ENCODE data around the gene TTC27. TPM values are rescaled to one million over a fixed set of nuclear protein-coding genes. Genes with fewer than 3 reads are reported as not detected.

Gene TTC27
- polyA plus RNA-seq, 1 donor from 2014 or later, result 11.1 TPM

GRCh38 chr2:32735348-32735747 lies 107.5 kb downstream of the TTC27 start:
- Histone ChIP-seq H3K9me3 (ENCODE audit: low read length) (no peaks in the 10 kb centered on the region), H3K79me2 (replicated peaks; ENCODE audit: insufficient read depth, low read length) (no peaks in the 10 kb centered on the region), H3K4me2 (ENCODE audit: low read length) (no peak overlapping the region), H3K9me2 (ENCODE audit: insufficient read depth, low read length) (no peaks in the 10 kb centered on the region), H3K27ac (ENCODE audit: low read length) (no peak overlapping the region), H4K20me1 (ENCODE audit: insufficient read depth) (no peaks in the 10 kb centered on the region), H2AFZ (ENCODE audit: low read depth, low read length) (no peak overlapping the region), H3K36me3 (ENCODE audit: insufficient read depth, low read length) (no peaks in the 10 kb centered on the region), H3K4me3 (ENCODE audit: low read length) (no peak overlapping the region), H3K27me3 (ENCODE audit: insufficient read depth, low read depth, low read length) (no peaks in the 10 kb centered on the region), H3K9ac (ENCODE audit: low read length) (no peak overlapping the region), H3F3A (ENCODE audit: insufficient read depth, low read length, poor library complexity, severe bottlenecking) (no peaks in the 10 kb centered on the region)
- TF ChIP-seq CTCF (IDR thresholded peaks at IDR 0.05; ENCODE audit: poor library complexity, severe bottlenecking) (no peak), TAF1 (IDR thresholded peaks at IDR 0.05; ENCODE audit: low read depth) (no peak), RAD21 (conservative IDR thresholded peaks at IDR 0.05) (no peak), SMC3 (conservative IDR thresholded peaks at IDR 0.05; ENCODE audit: poor library complexity) (no peak), EZH2 (IDR thresholded peaks at IDR 0.05; ENCODE audit: borderline replicate concordance, insufficient read depth, low read length, poor library complexity, severe bottlenecking) (no peak), EP300 (conservative IDR thresholded peaks at IDR 0.05; ENCODE audit: poor library complexity, severe bottlenecking) (no peak), POLR2AphosphoS5 (IDR thresholded peaks at IDR 0.05) (no peak), MXI1 (conservative IDR thresholded peaks at IDR 0.05; ENCODE audit: poor library complexity, severe bottlenecking) (no peak)
- TF ChIP-seq, protein P1, sequence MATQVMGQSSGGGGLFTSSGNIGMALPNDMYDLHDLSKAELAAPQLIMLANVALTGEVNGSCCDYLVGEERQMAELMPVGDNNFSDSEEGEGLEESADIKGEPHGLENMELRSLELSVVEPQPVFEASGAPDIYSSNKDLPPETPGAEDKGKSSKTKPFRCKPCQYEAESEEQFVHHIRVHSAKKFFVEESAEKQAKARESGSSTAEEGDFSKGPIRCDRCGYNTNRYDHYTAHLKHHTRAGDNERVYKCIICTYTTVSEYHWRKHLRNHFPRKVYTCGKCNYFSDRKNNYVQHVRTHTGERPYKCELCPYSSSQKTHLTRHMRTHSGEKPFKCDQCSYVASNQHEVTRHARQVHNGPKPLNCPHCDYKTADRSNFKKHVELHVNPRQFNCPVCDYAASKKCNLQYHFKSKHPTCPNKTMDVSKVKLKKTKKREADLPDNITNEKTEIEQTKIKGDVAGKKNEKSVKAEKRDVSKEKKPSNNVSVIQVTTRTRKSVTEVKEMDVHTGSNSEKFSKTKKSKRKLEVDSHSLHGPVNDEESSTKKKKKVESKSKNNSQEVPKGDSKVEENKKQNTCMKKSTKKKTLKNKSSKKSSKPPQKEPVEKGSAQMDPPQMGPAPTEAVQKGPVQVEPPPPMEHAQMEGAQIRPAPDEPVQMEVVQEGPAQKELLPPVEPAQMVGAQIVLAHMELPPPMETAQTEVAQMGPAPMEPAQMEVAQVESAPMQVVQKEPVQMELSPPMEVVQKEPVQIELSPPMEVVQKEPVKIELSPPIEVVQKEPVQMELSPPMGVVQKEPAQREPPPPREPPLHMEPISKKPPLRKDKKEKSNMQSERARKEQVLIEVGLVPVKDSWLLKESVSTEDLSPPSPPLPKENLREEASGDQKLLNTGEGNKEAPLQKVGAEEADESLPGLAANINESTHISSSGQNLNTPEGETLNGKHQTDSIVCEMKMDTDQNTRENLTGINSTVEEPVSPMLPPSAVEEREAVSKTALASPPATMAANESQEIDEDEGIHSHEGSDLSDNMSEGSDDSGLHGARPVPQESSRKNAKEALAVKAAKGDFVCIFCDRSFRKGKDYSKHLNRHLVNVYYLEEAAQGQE (IDR thresholded peaks at IDR 0.05; ENCODE audit: borderline replicate concordance), result no peak

GRCh38 chr2:32738939-32739338 lies 111.1 kb downstream of the TTC27 start:
- TF ChIP-seq TAF1 (IDR thresholded peaks at IDR 0.05; ENCODE audit: low read depth) (no peak), EZH2 (IDR thresholded peaks at IDR 0.05; ENCODE audit: borderline replicate concordance, insufficient read depth, low read length, poor library complexity, severe bottlenecking) (no peak), EP300 (conservative IDR thresholded peaks at IDR 0.05; ENCODE audit: poor library complexity, severe bottlenecking) (no peak), SMC3 (conservative IDR thresholded peaks at IDR 0.05; ENCODE audit: poor library complexity) (no peak), RAD21 (conservative IDR thresholded peaks at IDR 0.05) (no peak), CTCF (IDR thresholded peaks at IDR 0.05; ENCODE audit: poor library complexity, severe bottlenecking) (no peak), MXI1 (conservative IDR thresholded peaks at IDR 0.05; ENCODE audit: poor library complexity, severe bottlenecking) (no peak), POLR2AphosphoS5 (IDR thresholded peaks at IDR 0.05) (no peak)
- TF ChIP-seq, protein P1 (IDR thresholded peaks at IDR 0.05; ENCODE audit: borderline replicate concordance), result no peak
- H3K79me2 ChIP-seq (replicated peaks; ENCODE audit: insufficient read depth, low read length), result no peaks in the 10 kb centered on the region
- no peak overlapping the region for H3K4me3 ChIP-seq (ENCODE audit: low read length)
- no peak overlapping the region for H3K9ac ChIP-seq (ENCODE audit: low read length)
- H4K20me1 ChIP-seq (ENCODE audit: insufficient read depth), result no peaks in the 10 kb centered on the region
- H3K36me3 ChIP-seq (ENCODE audit: insufficient read depth, low read length), result no peaks in the 10 kb centered on the region
- H3K9me3 ChIP-seq (ENCODE audit: low read length), result no peaks in the 10 kb centered on the region
- no peaks in the 10 kb centered on the region for H3F3A ChIP-seq (ENCODE audit: insufficient read depth, low read length, poor library complexity, severe bottlenecking)
- no peaks in the 10 kb centered on the region for H3K9me2 ChIP-seq (ENCODE audit: insufficient read depth, low read length)
- no peaks in the 10 kb centered on the region for H3K27me3 ChIP-seq (ENCODE audit: insufficient read depth, low read depth, low read length)
- no peak overlapping the region for H3K4me2 ChIP-seq (ENCODE audit: low read length)
- no peak overlapping the region for H3K27ac ChIP-seq (ENCODE audit: low read length)
- no peak overlapping the region for H2AFZ ChIP-seq (ENCODE audit: low read depth, low read length)

Measured in neural cell (in vitro differentiated cells).